ENCODE results near the gene CDV3.
"Not testable (repeated sequence)": the region's sequence is repeated elsewhere in the genome, so short reads cannot be mapped to it uniquely, and the experiment has no call there.

CDV3 gene

GRCh38 chr3:133573629-133574194 lies at the start of gene CDV3:
CDV3 (plus strand) TSS chr3:133573686; CDS start chr3:133574045, 359 bp downstream.
- no peak for DNase-seq

- not testable (repeated sequence) for DNase-seq
Measured at GRCh38 chr3:133523758-133524157, 49.7 kb upstream of the CDV3 start.

- DNase-seq = no peak
Measured at GRCh38 chr3:133525435-133525834, 48.1 kb upstream of the CDV3 start.

GRCh38 chr3:133527081-133527715 lies 46.3 kb upstream of the CDV3 start:
- DNase-seq = no peak

- DNase-seq = no peak
Measured at GRCh38 chr3:133529809-133530208, 43.7 kb upstream of the CDV3 start.

GRCh38 chr3:133531981-133532380 lies 41.5 kb upstream of the CDV3 start:
- no peak for DNase-seq

GRCh38 chr3:133532951-133533350 lies 40.5 kb upstream of the CDV3 start:
- no peak for DNase-seq

- peak in 1 of 51 donors; percentile 3 for DNase-seq
Measured at GRCh38 chr3:133535971-133536881, 37.3 kb upstream of the CDV3 start.

GRCh38 chr3:133537131-133537530 lies 36.4 kb upstream of the CDV3 start:
- DNase-seq = not testable (repeated sequence)

GRCh38 chr3:133538154-133538553 lies 35.3 kb upstream of the CDV3 start:
- DNase-seq = no peak

- DNase-seq = peak in 1 of 51 donors; percentile 3
Measured at GRCh38 chr3:133540896-133541674, 32.4 kb upstream of the CDV3 start.

GRCh38 chr3:133542871-133543270 lies 30.6 kb upstream of the CDV3 start:
- DNase-seq = no peak

- DNase-seq = not testable (repeated sequence)
Measured at GRCh38 chr3:133544983-133545382, 28.5 kb upstream of the CDV3 start.

- no peak for DNase-seq
Measured at GRCh38 chr3:133547432-133548041, 25.9 kb upstream of the CDV3 start.

GRCh38 chr3:133548090-133548489 lies 25.4 kb upstream of the CDV3 start:
- no peak for DNase-seq

GRCh38 chr3:133549565-133549964 lies 23.9 kb upstream of the CDV3 start:
- no peak for DNase-seq

GRCh38 chr3:133551589-133551988 lies 21.9 kb upstream of the CDV3 start:
- DNase-seq = not testable (repeated sequence)

- no peak for DNase-seq
Measured at GRCh38 chr3:133561679-133562078, 11.8 kb upstream of the CDV3 start.

- no peak for DNase-seq
Measured at GRCh38 chr3:133562376-133562775, 11.1 kb upstream of the CDV3 start.

- DNase-seq = no peak
Measured at GRCh38 chr3:133563186-133563591, 10.3 kb upstream of the CDV3 start.

GRCh38 chr3:133563816-133564215 lies 9.7 kb upstream of the CDV3 start:
- no peak for DNase-seq

All from hypothalamus (tissue), 51 donors.